NCI-H510A treated with DMSO at 0.1 percent for 48 hours (cell line): ENCODE measurements around the gene UNC80.

Experiments used
- DNase-seq: peaks from one replicate; lab custom pipeline; 2025; lab: John Stamatoyannopoulos, UW

The UNC80 gene

DNA sequence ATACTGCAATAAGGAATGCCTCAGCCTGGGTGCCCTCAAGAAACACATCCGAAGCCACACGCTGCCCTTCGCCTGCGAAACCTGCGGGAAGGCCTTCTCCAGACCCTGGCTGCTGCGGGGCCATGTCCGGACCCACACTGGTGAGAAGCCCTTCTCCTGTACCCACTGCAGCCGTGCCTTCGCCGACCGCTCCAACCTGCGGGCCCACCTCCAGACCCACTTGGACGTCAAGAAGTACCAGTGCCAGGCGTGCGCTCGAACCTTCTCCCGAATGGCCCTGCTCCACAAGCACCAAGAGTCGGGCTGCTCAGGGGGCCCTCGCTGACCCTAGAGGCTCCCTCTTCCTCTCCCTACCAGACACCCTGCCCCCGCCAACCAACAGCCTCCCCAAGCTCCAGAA is 37.6 kb downstream of the UNC80 start:
- DNase-seq = no peak

DNA sequence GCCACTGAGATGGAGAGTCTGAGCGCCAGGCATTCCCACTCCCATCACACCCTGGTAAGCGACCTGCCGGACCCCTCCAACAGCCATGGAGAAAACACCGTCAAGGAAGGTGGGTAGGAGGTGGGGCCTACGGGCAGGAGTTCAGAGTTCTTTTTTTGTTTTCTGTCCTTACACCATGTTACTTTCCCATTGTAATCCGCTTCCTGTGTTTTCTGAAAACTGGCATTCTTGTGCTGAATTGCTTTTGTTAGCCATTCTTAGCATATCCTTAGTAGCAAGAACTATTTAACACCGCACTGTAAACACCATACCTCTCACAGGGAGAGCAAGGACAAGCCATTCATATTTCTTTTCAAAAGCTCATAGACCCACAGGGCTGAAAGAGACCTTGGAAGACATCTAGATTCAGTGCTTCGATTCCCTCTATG is 46.2 kb downstream of the UNC80 start:
- DNase-seq = no peak

DNA sequence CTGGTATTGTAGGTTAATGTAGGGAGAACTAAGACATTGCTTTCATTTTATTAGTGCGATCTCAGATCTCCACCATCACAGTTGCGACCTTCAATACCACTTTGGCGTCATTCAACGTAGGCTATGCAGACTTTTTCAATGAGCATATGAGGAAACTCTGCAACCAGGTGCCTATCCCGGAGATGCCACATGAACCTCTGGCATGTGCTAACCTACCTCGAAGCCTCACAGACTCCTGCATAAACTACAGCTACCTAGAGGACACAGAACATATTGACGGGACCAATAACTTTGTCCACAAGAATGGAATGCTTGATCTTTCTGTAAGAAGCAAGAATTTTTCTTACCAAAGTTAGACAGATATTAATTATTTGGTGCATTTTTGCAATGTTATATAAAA is 47.3 kb downstream of the UNC80 start:
- no peak for DNase-seq

DNA sequence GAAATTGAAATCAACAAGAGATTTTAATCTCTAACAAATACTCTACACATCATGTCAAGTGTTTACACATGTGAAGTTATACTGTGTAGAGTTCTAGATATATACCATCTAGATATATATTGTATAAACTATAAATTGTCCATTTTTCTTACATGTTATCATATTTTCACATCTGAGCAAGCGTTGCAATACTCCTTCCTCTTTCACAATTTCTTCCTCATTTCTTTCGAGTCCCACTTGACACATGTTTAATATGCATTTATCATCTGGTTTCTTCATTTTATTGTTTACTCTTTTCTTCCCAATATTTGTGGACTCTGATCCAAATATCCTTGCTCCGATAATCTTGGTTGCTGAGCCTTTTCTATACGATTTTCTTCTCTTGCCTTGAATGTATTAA is 50.2 kb downstream of the UNC80 start:
- DNase-seq = no peak

- DNase-seq = no peak
Observed at GRCh38 chr2:209823484-209823883, 51.9 kb downstream of the UNC80 start.

- DNase-seq = no peak
Observed at GRCh38 chr2:209824391-209824790, 52.8 kb downstream of the UNC80 start.

DNA sequence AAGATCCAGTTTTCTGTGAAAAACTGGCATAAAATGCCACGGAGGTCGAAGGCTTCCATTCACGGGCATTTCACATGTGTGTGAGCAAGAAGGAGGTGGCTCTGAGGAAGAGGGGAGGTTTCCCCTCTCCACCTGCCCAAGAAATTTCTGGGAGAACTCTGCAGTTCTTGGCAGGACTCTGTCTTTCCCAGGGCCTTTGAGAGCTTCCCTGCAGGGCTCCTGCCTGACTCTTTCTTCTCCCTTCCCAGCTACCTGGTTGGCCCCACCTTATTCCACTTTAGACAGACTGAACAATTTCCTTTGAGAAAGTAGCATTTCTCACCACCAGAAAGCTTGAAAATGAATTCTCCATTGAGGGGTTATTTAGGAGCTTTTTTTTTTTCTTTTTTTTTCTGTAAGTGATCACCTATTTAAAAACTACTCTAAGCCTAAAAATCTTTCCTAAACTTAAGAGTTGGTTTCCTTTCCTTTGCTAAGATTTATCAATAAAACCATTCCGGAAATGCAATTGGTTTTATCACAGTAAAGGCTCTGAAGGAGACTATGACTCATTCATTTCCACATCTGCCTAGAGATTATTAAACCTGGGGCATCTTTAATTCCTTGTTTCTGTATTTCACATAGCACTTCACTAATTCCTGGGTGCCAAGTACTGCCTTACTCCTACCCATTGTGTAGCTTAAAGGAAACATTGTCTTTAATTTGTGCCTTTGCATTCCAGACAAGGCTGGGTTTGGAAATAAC is 59.3 kb downstream of the UNC80 start:
- no peak for DNase-seq

- DNase-seq = no peak
Observed at GRCh38 chr2:209834767-209835166, 63.1 kb downstream of the UNC80 start.

GRCh38 chr2:209840434-209840833 is 68.8 kb downstream of the UNC80 start:
- peak; percentile 44 for DNase-seq

DNA sequence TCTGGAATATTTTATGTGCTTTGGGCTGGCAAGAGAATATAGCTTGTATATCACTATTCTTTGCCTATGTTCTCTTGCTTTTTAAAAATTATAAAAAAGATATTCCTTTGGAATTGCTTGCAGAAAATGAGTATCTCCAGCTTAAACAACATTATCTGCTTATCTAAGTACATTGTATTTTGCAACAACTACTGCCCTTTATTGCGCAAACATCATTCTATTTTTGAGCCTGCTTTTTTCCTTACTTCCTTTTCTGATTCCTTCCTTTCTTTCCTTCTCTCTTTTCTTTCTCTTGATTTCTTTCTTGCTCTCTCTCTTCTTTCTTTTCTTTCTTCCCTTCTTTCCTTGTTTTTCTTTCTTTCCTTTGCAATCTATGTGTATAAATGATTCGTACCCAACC is 74.0 kb downstream of the UNC80 start:
- DNase-seq = no peak

GRCh38 chr2:209864716-209865295 is 93.2 kb downstream of the UNC80 start:
- DNase-seq = no peak

DNA sequence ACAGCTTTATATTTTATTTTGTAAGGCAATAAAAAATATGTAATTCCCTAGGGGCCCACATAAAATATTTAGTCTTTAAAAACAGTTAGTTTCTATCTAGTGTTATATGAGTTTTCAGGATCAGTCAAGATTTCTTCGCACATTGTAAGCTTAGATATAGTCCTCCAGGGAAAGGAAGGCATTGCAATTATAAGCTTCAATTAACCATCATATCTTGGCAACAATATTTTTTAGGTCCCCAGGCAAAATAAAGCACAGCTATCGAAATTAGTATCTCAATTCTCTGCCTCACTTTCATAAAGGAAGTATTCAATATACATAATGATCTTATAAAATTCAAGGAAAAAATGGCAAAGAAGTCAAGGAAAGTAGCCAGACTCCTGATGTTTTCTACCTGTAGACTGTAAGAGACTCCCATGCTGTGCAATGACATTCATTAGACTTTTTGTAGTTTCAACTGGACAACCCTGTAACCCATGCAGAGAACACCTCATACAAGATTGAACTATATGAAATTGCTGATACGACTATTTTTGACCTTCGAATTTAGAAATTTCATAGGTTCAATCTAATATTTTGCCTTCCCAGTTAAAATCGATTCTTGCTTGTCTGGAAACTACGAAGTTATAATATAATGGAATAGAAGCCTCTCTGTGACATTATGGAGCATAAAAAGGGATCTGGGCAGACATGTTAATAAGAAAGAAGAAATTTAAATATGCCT is 96.8 kb downstream of the UNC80 start:
- no peak for DNase-seq

DNA sequence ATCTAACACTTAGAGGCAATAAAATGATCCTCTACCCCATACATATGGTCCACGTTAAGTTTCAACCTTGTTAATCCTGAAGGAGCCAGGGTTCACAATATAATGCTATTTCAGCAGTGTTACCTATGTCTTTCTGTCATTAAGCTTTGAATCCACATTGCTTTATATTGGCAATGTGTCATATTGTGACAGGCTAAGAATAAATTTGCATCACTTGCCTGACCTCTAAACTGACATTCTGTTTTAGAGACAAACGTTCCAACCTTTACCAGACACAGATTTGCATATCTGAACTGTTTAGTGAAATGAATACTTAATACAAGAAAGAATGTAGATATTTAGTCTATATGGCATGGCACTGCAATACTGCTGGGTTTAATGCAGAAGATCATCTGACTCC is 98.4 kb downstream of the UNC80 start:
- DNase-seq = no peak

GRCh38 chr2:209872675-209873074 is 101.0 kb downstream of the UNC80 start:
- DNase-seq = no peak

- DNase-seq = no peak
Observed at GRCh38 chr2:209875270-209875669, 103.6 kb downstream of the UNC80 start.

DNA sequence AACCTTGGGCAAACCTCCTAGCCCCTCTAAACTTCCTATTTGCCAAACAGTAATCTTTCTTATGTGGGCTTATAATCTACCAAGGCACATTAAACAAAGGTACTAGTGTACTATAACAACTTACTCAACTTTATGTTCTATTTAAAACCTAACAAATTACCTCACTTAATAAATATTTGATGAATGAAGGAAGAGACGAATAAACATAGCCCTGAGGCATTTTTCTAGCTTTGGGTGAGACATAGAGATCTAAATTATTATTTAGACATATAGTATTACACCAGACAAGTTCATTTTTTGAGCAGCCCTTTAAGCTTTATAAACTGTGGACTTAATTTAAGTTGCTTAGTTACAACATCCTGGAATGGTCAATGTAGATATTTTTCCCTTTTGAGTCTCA is 104.6 kb downstream of the UNC80 start:
- no peak for DNase-seq

DNA sequence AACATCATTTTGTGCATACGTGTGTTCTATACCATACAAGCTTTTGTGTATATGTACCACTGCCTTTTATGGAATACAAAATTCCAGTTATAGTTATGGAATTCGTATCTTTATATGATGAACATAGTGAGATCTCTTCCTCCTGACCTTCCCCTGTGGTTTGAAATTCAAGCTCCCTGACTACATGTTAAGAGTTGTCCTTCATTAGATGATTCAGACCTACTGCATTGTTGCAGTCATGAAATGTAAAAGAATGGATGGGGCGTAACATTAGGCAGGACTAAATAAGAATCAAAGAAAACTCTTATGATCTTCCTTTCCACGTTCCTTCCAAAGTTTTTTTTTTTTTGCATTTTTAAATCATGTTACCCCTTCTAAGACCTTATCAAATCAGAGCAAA is 107.1 kb downstream of the UNC80 start:
- no peak for DNase-seq

- DNase-seq = no peak
Observed at GRCh38 chr2:209900638-209901037, 129.0 kb downstream of the UNC80 start.

DNA sequence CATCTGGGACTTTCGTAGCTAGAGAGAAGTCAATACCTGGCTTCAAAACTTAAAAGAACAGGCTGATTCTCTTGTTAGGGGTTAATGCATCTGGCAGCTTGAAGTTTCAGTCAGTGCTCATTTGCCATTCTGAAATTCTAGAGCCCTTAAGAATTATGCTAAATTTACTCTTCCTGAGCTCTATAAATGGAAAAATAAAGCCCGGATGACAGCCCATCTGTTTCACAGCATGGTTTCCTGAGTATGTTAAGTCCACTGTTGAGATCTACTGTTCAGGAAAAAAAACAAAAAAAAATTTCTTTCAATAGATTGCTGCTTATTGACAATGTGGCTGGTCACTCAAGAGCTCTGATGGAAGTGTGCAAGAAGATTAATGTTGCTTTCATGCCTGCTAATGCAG is 129.5 kb downstream of the UNC80 start:
- DNase-seq = no peak

- DNase-seq = no peak
Observed at GRCh38 chr2:209905691-209906090, 134.1 kb downstream of the UNC80 start.

- DNase-seq = no peak
Observed at GRCh38 chr2:209907746-209908145, 136.1 kb downstream of the UNC80 start.

DNA sequence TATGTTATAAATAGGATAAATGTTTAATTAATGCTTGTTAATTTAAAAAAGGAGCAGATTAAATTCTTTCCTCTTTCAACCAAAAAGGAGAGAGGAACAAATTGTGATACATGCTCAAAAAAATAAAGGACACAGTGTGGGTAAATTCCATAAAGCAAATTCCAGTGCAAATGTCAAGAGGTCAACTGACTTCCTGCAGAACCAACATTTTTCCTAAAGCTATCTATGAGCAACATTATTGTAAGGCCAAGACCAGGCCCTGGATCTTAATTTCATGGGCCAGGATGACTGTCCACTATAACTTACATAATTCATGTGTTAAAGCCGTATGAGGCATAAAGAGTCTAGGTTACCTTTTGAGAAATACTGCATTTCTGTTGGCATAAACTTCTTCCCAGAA is 136.9 kb downstream of the UNC80 start:
- DNase-seq = no peak

DNA sequence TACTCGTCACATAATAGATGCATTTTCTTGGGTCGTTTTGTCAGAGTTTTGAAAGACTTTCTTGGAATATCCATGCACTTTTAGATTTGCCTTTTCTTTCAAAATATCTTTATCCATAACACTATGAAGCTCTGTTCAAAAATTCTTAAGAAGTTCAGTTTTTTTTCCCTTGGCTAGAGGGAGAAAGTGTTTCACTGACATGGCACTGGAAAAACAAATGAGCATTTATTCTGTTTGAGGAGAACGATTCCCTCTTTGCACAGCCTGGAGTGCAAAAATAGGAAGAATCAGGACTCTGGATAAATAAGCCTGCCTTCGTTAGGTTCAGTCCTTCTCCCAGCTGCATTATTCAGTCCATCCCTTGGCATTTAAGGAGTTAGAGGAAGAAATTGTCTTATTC is 139.9 kb downstream of the UNC80 start:
- DNase-seq = no peak
